ENCODE data around the gene DHX58.

DHX58 gene

GRCh38 chr17:42056635-42057034 is 55.9 kb downstream of the DHX58 start:
- FAIRE-seq, result no peak

GRCh38 chr17:42055496-42055895 is 57.0 kb downstream of the DHX58 start:
- FAIRE-seq (no peak), DNase-seq (ENCODE audit: low spot score) (no peak)

More at GRCh38 chr17:42056635-42057034, 55.9 kb downstream of the DHX58 start:
- DNase-seq (ENCODE audit: low spot score), result no peak

DNA sequence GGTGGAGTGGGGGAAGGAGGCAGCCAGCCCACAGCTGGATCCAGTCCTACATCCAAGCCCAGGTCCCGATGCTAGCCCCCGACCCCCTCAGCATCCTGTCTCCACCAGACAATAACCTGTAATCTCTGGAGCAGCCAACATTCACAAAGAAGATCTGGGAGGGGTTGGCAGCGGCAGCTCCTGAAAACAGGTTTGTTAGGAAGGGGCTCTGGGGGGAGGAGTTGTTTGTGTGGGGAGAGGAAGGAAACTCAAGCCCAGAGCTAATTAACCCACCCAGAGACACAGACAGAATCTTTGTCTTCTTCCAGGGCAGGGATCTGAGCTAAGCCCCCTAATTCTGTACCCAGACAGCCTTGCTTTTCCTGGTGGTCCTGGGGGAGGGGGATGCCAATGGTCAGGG is 57.5 kb downstream of the DHX58 start:
- FAIRE-seq (no peak), DNase-seq (ENCODE audit: low spot score) (no peak)

GRCh38 chr17:42053731-42054500 is 58.6 kb downstream of the DHX58 start:
- FAIRE-seq, result no peak
- DNase-seq (ENCODE audit: low spot score), result no peak

DNA sequence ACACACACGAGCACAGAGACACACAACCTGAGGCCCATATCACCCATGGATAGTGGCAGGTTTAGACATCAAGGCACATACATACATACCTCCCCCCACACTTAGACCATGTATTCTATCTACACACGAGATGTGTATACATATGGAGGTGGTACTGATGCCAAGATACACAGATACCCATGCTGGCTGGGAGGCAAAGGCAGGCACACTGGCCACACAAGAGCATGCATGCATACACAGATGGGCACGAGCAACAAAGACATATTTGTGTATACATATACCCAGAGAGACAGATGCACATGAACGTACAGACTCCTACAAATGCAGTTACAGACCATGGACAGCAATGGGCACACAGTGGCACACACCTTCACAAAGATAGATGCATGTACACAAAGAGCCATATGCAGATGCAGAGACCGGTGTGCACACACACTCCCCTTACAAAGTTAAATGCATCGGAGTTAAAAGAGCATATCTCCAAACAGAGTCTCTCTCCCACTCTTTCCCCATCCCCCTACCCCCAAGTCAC is 60.1 kb downstream of the DHX58 start:
- DNase-seq (ENCODE audit: low spot score) (no peak), FAIRE-seq (peak; percentile 76)

DNA sequence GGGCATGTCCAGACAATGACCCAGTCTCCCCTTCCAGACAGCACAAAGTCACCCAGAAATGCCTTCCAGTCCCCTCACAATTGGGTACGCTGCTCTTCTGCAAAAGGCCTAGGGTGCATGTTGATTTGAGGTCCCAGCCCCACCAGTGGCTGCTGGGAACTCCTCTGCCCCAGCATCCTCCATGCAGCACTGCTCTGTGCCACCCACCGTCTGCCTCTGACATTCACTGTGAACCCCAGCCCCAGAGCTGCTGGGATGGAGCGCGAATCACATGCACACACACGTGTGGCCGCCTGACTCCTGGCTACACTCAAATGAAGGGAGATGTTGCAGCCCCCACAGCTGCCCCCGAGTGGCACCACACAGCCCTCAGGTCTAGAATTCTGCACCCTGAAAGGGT is 60.9 kb downstream of the DHX58 start:
- DNase-seq (ENCODE audit: low spot score) (no peak), FAIRE-seq (no peak)

All from urothelium cell line (cell line).